Islet of Langerhans (tissue), 1 donor: ENCODE results near the gene OSMR.

Experiments used
- FAIRE-seq: peaks from one replicate; lab custom pipeline; 2011; peaks lifted over from hg19 to GRCh38; lab: Jason Lieb, UNC

Gene OSMR

GRCh38 chr5:38926121-38926520 lies 80.3 kb downstream of the OSMR start:
- no peak for FAIRE-seq

- FAIRE-seq = no peak
Measured at GRCh38 chr5:38927470-38927869, 81.7 kb downstream of the OSMR start.

- FAIRE-seq = no peak
Measured at GRCh38 chr5:38929838-38930237, 84.0 kb downstream of the OSMR start.

- FAIRE-seq = no peak
Measured at GRCh38 chr5:38931731-38932130, 85.9 kb downstream of the OSMR start.

- FAIRE-seq = no peak
Measured at GRCh38 chr5:38932854-38933408, 87.1 kb downstream of the OSMR start.

GRCh38 chr5:38935437-38935836 lies 89.6 kb downstream of the OSMR start:
- no peak for FAIRE-seq

GRCh38 chr5:38936269-38936668 lies 90.5 kb downstream of the OSMR start:
- no peak for FAIRE-seq

- no peak for FAIRE-seq
Measured at GRCh38 chr5:38938424-38938823, 92.6 kb downstream of the OSMR start.

GRCh38 chr5:38938973-38939372 lies 93.2 kb downstream of the OSMR start:
- FAIRE-seq = no peak

- FAIRE-seq = peak; percentile 38
Measured at GRCh38 chr5:38940230-38940858, 94.5 kb downstream of the OSMR start.

- FAIRE-seq = no peak
Measured at GRCh38 chr5:38941912-38942311, 96.1 kb downstream of the OSMR start.

- peak; percentile 13 for FAIRE-seq
Measured at GRCh38 chr5:38944282-38944681, 98.5 kb downstream of the OSMR start.

- FAIRE-seq = no peak
Measured at GRCh38 chr5:38948501-38948900, 102.7 kb downstream of the OSMR start.

- FAIRE-seq = peak; percentile 73
Measured at GRCh38 chr5:38953426-38954012, 107.7 kb downstream of the OSMR start.

GRCh38 chr5:38961691-38962090 lies 115.9 kb downstream of the OSMR start:
- no peak for FAIRE-seq

- no peak for FAIRE-seq
Measured at GRCh38 chr5:38968665-38969064, 122.9 kb downstream of the OSMR start.

- peak; percentile 13 for FAIRE-seq
Measured at GRCh38 chr5:38978036-38978435, 132.2 kb downstream of the OSMR start.

- no peak for FAIRE-seq
Measured at GRCh38 chr5:38979535-38979934, 133.7 kb downstream of the OSMR start.
